MM.1S (cell line): ENCODE measurements around the gene SLC16A7.

Experiments used
- DNase-seq: peaks from one replicate; pipeline ENCODE4 v3.0.0-alpha.2; 2015
- H2AFZ ChIP-seq: fragments of 300-600 bp; sonication (generic); 2 replicates; pipeline ENCODE4 v1.6.0; 2016; ENCODE audit warnings: antibody characterized with exemption, low read length
- H3F3A ChIP-seq: fragments of 300-600 bp; sonication (generic); 2 replicates; pipeline ENCODE4 v1.6.1; 2016; ENCODE audit warnings: mild to moderate bottlenecking, antibody characterized with exemption, low read length, moderate library complexity, mixed read lengths; ENCODE audit not compliant: insufficient read depth
- H3K27ac ChIP-seq: fragments of 300-600 bp; sonication (generic); 2 replicates; pipeline ENCODE4 v1.5.1; 2016; ENCODE audit warnings: mild to moderate bottlenecking, low read length
- H3K27me3 ChIP-seq: fragments of 300-600 bp; sonication (generic); replicated peaks from 2 replicates; pipeline ENCODE4 v1.6.0; 2016; ENCODE audit warnings: low read length; ENCODE audit not compliant: insufficient read depth
- H3K36me3 ChIP-seq: fragments of 300-600 bp; sonication (generic); replicated peaks from 2 replicates; pipeline ENCODE4 v1.6.1; 2016; ENCODE audit warnings: mild to moderate bottlenecking, low read length, mixed read lengths; ENCODE audit not compliant: insufficient read depth
- H3K4me1 ChIP-seq: fragments of 300-600 bp; sonication (generic); 2 replicates; pipeline ENCODE4 v1.6.1; 2016; ENCODE audit warnings: low read length, mixed read lengths
- H3K4me2 ChIP-seq: fragments of 300-600 bp; sonication (generic); 2 replicates; pipeline ENCODE4 v1.6.0; 2016; ENCODE audit warnings: low read depth, low read length
- H3K4me3 ChIP-seq: fragments of 300-600 bp; sonication (generic); 2 replicates; pipeline ENCODE4 v1.5.1; 2016; ENCODE audit warnings: low read length, mixed read lengths
- H3K79me2 ChIP-seq: fragments of 300-600 bp; sonication (generic); 2 replicates; pipeline ENCODE4 v1.6.1; 2016; ENCODE audit warnings: mixed run types, low read length, mixed read lengths
- H3K9ac ChIP-seq: fragments of 300-600 bp; sonication (generic); 2 replicates; pipeline ENCODE4 v1.6.1; 2016; ENCODE audit warnings: low read length, mixed read lengths
- H3K9me2 ChIP-seq: fragments of 300-600 bp; sonication (generic); replicated peaks from 2 replicates; pipeline ENCODE4 v1.6.1; 2016; ENCODE audit warnings: mild to moderate bottlenecking, low read length, mixed read lengths; ENCODE audit not compliant: insufficient read depth
- H3K9me3 ChIP-seq: fragments of 300-600 bp; sonication (generic); replicated peaks from 2 replicates; pipeline ENCODE4 v1.6.1; 2016; ENCODE audit warnings: mild to moderate bottlenecking, low read length, mixed read lengths; ENCODE audit not compliant: insufficient read depth
- H4K20me1 ChIP-seq: fragments of 300-600 bp; sonication (generic); 2 replicates; pipeline ENCODE4 v1.6.1; 2016; ENCODE audit warnings: mild to moderate bottlenecking, low read length, moderate library complexity, mixed read lengths; ENCODE audit not compliant: insufficient read depth
- EZH2 ChIP-seq: fragments of 300-600 bp; sonication (generic); optimal IDR thresholded peaks from 2 replicates; pipeline ENCODE3; 2017; ENCODE audit warnings: low read depth, mild to moderate bottlenecking, antibody characterized with exemption, low read length, mixed read lengths
- EZH2phosphoT487 ChIP-seq: fragments of 300-600 bp; sonication (generic); IDR thresholded peaks from 2 replicates; pipeline ENCODE4 v1.6.1; 2018; ENCODE audit warnings: antibody characterized with exemption, low read length
- TF ChIP-seq, protein P1 (sequence below): fragments of 300-600 bp; sonication (generic); IDR thresholded peaks from 2 replicates; pipeline ENCODE4 v1.5.1; 2016; ENCODE audit warnings: antibody characterized with exemption, low read length, mixed read lengths

SLC16A7 gene

DNA sequence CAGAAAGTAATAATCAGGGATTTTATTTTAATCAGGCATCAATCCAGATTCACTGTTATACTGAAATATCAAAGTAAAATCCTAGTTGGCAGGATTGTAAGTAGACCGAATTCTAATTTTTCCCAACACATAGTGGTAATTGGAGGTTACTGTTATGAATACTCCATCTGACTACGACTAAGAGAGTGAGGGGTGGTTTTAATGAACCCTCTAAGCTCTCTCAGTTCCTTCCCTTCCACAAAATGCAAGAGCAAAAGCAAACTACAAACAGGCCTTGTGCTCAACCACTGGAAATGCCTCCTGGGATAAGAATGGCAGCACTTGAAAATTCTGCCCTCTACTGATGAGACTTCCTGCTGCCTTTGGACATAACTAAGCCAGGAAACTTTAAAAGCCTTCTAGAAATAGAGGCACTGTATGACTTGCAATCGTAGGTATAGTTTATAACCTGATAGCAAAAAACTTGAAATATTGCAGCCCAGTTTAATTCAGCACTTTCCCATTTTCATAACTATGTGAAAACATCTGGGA lies 184.8 kb downstream of the SLC16A7 start:
- peak; percentile 23 for DNase-seq
- Histone ChIP-seq H3K27me3 (no peaks in the 10 kb centered on the region), H3K4me2 (no peak overlapping the region), H3K9ac (no peak overlapping the region), H3K36me3 (no peaks in the 10 kb centered on the region), H3K9me2 (no peaks in the 10 kb centered on the region), H2AFZ (no peak overlapping the region), H4K20me1 (no peaks in the 10 kb centered on the region; the same call in 1 of the 2 replicates), H3K9me3 (no peaks in the 10 kb centered on the region), H3K79me2 (no peaks in the 10 kb centered on the region), H3K4me3 (no peak overlapping the region), H3F3A (no peaks in the 10 kb centered on the region), H3K27ac (no peak overlapping the region), H3K4me1 (no peaks in the 10 kb centered on the region)
- TF ChIP-seq, protein P1, sequence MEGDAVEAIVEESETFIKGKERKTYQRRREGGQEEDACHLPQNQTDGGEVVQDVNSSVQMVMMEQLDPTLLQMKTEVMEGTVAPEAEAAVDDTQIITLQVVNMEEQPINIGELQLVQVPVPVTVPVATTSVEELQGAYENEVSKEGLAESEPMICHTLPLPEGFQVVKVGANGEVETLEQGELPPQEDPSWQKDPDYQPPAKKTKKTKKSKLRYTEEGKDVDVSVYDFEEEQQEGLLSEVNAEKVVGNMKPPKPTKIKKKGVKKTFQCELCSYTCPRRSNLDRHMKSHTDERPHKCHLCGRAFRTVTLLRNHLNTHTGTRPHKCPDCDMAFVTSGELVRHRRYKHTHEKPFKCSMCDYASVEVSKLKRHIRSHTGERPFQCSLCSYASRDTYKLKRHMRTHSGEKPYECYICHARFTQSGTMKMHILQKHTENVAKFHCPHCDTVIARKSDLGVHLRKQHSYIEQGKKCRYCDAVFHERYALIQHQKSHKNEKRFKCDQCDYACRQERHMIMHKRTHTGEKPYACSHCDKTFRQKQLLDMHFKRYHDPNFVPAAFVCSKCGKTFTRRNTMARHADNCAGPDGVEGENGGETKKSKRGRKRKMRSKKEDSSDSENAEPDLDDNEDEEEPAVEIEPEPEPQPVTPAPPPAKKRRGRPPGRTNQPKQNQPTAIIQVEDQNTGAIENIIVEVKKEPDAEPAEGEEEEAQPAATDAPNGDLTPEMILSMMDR: peak; percentile 19; the same call in 1 of the 2 replicates
- TF ChIP-seq EZH2phosphoT487: no peak

DNA sequence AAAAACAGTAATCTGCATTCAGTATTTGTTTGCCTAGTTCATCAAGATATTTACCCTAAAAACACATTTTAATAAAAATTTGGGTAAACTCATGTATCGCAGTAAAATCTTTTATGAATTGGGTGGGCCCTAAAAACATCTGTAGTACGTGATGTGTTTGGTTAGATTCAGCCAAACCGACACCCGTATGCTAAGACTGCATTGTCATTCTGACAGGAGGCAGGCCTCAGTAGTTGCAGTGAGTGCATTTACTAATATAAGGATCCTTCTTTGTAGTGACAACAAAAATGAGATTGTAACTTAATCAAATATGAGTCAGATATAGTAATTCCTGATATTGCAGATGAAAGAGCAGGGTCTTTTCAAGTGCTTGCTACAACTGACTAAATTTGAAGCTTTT lies 191.8 kb downstream of the SLC16A7 start:
- no peaks in the 10 kb centered on the region for H3F3A ChIP-seq
- H3K79me2 ChIP-seq: no peaks in the 10 kb centered on the region
- H3K27me3 ChIP-seq: no peaks in the 10 kb centered on the region
- TF ChIP-seq EZH2: no peak
- TF ChIP-seq, protein P1: no peak
- TF ChIP-seq EZH2phosphoT487: no peak
- H3K9me3 ChIP-seq: no peaks in the 10 kb centered on the region
- DNase-seq: no peak
- no peaks in the 10 kb centered on the region for H3K9me2 ChIP-seq
- no peak overlapping the region for H3K9ac ChIP-seq
- no peak overlapping the region for H3K4me3 ChIP-seq
- H3K4me1 ChIP-seq: no peaks in the 10 kb centered on the region
- H3K4me2 ChIP-seq: no peak overlapping the region
- no peak overlapping the region for H2AFZ ChIP-seq
- no peaks in the 10 kb centered on the region for H3K36me3 ChIP-seq
- no peak overlapping the region for H3K27ac ChIP-seq
- H4K20me1 ChIP-seq: no peaks in the 10 kb centered on the region

DNA sequence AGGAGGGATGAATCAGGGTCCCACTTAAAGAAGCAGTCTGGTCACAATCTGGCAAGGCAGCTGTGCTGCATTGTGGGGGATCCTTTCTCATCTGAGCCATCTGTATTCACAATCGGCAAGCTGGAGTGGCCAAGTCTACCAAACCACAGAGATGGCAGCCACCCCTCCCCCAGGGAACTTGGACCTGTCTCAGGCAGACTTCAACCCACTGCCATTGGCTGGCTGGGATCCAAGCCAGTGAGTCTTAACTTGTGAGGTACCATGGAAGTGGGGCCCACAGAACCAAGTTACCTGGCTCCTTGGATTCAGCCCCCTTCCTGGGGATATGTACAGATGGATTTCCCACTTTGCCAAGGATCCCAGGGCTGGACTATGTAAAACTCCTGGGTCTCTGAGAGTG lies 196.8 kb downstream of the SLC16A7 start:
- H3K27me3 ChIP-seq: no peaks in the 10 kb centered on the region
- no peak overlapping the region for H2AFZ ChIP-seq
- no peak overlapping the region for H3K9ac ChIP-seq
- H3K9me2 ChIP-seq: no peaks in the 10 kb centered on the region
- no peak overlapping the region for H3K4me2 ChIP-seq
- H4K20me1 ChIP-seq: no peaks in the 10 kb centered on the region
- H3F3A ChIP-seq: no peaks in the 10 kb centered on the region
- no peak overlapping the region for H3K4me3 ChIP-seq
- no peaks in the 10 kb centered on the region for H3K9me3 ChIP-seq
- no peaks in the 10 kb centered on the region for H3K79me2 ChIP-seq
- no peak for TF ChIP-seq EZH2phosphoT487
- TF ChIP-seq, protein P1: no peak
- no peak for TF ChIP-seq EZH2
- H3K27ac ChIP-seq: no peak overlapping the region
- H3K4me1 ChIP-seq: no peaks in the 10 kb centered on the region
- H3K36me3 ChIP-seq: no peaks in the 10 kb centered on the region
- no peak for DNase-seq
